ENCODE measurements around the gene SMTNL2.

DNA sequence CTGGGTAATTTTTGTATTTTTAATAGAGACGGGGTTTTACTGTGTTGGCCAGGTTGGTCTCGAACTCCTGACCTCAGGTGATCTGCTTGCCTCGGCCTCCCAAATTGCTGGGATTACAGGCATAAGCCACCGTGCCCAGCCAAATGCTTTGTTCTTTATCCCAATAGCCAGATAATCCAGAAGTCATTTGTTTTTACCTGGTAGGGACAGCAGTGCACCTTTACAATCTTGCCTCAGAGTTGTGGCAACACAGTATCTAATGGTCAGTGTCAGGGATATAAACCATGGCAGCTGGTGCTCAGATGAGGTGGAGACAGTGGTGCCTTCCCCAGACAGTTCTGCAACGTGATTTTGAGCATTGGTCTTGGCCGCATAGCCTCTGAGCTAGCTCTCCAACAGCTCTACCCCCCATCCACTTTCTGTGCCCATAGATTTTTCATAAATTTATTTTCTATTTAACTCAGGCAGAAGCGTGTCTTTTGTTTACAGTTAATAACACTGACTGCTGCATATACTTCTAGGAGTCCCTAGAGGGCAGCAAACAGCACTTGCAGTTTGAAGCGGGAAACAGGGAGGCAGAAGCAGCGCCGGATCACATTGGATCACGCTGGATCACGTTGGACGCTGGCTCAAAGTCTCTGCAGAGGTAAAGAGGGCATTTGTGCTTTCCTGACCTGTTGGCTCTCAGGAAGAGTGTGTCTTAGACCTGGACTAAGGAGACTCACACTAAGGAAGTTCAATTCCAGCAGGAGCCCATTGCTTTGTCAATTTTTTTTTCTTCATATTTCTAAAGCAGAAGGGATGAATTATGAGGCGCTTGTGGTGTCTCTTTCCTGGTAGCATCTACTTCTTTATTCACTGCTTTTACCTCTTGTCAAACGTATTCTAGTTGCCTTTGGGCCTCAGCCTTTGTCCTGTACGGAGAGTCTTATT lies 18.9 kb upstream of the SMTNL2 start:
- TF ChIP-seq, protein P1, sequence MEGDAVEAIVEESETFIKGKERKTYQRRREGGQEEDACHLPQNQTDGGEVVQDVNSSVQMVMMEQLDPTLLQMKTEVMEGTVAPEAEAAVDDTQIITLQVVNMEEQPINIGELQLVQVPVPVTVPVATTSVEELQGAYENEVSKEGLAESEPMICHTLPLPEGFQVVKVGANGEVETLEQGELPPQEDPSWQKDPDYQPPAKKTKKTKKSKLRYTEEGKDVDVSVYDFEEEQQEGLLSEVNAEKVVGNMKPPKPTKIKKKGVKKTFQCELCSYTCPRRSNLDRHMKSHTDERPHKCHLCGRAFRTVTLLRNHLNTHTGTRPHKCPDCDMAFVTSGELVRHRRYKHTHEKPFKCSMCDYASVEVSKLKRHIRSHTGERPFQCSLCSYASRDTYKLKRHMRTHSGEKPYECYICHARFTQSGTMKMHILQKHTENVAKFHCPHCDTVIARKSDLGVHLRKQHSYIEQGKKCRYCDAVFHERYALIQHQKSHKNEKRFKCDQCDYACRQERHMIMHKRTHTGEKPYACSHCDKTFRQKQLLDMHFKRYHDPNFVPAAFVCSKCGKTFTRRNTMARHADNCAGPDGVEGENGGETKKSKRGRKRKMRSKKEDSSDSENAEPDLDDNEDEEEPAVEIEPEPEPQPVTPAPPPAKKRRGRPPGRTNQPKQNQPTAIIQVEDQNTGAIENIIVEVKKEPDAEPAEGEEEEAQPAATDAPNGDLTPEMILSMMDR (IDR thresholded peaks at IDR 0.05): peak; percentile 38 to 76 (median 52)
- TF ChIP-seq POLR2A (IDR thresholded peaks at IDR 0.05) (no peak), POLR2AphosphoS5 (IDR thresholded peaks at IDR 0.05) (peak; percentile 35)
